ENCODE results near the gene GIT2.
"Not testable (repeated sequence)": the region's sequence is repeated elsewhere in the genome, so short reads cannot be mapped to it uniquely, and the experiment has no call there.

Gene GIT2

GRCh38 chr12:109995686-109996482 lies at the start of gene GIT2:
Gene GIT2 (minus strand): TSS chr12:109996368. CDS start chr12:109996224, 144 bp downstream.
- DNase-seq (ENCODE audit: low read depth): peak; percentile 89

DNA sequence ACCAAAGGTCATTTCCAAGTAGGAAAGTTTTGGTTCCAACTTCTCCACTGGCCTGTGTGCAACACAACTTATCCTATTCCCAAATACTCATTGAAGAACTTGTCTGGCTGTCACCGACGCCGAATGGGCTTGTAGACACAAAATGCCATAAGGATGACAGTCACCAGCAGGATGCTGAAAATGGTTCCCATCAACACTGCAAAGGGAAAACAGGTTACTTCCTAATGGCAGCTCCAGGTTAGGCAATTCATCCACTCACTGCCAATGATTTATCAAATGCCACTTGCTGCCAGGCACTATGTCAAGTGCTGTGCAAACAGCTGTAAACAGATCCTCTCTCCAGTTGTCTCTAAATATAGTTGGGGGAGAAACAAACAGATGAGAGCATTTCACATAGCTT lies 46.1 kb upstream of the GIT2 start:
- no peak for DNase-seq (ENCODE audit: low read depth)

DNA sequence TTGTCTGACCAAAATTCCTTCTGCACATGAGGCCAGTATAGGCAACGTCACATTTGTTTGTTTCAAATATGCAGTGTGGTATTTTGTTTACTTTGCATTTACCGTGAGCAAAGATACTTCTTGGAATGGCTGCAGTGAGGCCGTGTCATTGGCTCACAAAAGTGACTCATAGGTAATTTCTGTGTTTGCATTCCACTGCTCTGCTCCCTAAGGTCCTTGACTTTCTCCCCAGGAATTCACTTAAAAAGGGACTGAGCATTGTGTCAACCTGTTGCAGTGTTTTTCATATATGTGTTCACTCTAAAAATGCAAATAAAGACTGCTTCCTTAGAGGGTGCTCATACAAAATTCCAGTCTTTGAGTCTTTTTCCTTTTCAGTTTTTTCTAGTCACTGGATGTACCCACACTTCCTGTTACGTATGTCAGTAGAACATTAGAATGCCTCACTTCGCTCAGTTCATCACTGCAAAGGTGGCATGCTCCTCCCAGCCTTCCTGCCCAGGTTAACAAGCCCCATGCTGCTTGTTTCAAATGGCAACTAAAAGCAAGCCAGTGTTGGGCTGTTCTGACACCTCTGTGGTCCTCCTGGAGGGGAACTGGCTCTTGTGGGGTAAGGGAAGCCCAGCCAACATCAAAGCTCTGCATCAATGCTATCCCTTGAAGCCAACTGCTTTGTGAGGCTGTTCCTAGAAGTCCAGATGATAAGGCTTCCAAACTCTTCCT lies 43.1 kb upstream of the GIT2 start:
- DNase-seq (ENCODE audit: low read depth): no peak

DNA sequence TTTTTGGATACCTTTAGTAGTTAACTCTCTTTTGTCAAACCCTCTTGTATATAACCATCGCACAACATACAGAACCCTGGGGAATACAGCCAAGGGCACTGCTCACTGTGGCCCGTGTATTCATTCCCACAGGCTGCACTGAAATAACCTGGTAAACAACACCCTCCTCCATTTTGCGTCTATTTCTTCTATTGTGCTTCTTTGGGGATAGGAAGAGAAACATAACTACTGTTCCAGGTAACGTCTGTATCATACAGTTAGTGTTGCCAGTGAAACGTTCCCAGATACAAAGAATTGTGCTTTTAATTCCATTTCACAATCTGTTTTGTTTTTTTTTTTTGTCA lies 42.5 kb upstream of the GIT2 start:
- no peak for DNase-seq (ENCODE audit: low read depth)

DNA sequence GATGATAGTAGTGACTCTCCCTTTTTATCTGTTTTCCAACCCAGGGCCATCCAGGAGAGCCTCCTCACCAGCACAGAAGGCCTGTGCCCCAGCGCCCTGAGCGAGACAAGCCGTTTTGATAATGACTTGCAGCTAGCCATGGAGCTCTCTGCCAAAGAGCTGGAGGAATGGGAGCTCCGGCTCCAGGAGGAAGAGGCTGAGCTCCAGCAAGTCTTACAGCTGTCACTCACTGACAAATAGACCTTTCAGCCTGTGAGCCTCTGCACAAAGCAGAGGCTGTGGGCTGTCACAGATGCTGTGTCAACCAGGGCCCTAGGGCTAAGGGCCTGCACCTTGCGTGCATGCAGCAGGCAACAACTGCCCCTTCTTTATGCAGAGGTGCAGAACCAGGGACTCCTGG lies 41.1 kb upstream of the GIT2 start:
- DNase-seq (ENCODE audit: low read depth): no peak

DNA sequence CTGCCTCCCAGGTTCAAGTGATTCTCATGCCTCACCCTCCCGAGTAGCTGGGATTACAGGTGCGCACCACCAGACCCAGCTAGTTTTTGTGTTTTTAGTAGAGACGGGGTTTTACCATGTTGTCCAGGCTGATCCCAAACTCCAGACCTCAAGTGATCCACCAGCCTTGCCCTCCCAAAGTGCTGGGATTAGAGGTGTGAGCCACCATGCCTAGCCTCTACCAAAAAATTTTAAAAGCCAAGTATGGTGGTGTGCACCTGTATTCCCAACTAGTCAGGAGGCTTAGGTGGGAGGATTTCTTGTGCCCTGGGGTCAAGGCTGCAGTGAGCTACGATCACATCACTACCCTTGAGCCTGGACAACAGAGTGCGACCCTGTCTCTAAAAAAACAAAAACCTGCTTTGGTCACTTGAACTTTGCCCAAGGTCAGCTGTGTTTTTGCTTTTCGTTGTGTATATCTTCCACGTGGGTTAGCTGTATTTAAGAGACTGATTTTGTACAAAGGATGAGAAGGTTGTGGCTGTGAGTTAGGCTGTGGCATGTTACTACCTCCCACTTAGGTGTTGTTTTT lies 39.5 kb upstream of the GIT2 start:
- no peak for DNase-seq (ENCODE audit: low read depth)

DNA sequence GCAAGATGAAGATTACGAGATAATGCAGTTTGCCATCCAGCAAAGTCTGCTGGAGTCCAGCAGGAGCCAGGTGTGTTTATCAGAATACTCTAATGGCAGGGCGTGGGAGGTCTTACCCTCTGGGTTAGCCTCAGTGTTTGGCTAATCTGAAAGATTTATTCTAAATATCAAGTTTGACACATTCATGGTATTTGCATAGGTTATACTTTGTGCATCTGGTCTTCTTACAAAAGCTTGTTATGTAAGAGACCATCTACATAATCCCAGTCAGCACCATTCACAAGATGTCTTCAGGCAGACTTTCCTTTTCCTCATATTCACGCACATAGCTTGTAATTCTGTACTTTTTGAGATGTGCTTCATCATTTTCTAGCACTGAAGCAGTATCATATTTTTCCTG lies 37.7 kb upstream of the GIT2 start:
- no peak for DNase-seq (ENCODE audit: low read depth)

DNA sequence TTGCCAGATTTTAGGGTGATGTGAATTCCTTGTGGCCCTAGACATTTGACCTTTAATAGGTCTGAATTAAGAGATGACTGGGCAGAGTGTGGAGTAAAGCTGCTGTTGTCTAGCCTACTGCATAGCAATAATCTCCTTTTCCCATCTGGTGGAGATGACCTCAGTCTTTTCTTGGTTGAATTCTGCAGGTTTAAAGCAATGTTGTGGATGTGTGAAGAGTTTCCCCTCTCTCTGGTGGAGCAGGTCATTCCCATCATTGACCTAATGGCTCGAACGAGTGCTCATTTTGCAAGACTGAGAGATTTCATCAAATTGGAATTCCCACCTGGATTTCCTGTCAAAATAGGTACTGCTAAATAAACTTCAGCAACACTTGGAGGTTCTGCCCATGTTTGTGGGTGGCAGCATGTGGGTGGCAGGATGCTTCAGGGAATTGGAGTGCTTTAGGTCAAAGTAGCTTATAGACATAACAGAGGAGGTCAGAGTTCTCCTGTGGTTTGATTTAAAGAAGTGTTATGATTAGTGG lies 33.2 kb upstream of the GIT2 start:
- DNase-seq (ENCODE audit: low read depth): no peak

DNA sequence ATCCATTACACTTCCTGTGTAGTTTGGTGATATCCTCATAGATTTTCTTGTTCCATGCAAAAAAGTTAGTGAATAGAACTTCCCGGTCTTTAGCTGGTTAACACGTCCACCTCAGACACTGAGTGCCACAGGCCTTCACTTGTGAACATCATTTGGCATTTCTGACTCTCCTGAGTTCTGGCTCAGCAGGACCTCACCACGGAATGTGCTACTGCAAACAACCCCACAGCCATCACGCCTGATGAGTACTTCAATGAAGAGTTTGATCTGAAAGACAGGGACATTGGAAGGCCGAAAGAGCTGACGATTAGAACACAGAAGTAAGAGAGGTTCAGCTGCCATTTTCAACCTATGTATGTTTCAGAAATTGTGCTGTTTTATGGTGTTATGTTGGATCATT lies 32.2 kb upstream of the GIT2 start:
- no peak for DNase-seq (ENCODE audit: low read depth)

- no peak for DNase-seq (ENCODE audit: low read depth)
Measured at GRCh38 chr12:110024051-110024450, 27.9 kb upstream of the GIT2 start.

DNA sequence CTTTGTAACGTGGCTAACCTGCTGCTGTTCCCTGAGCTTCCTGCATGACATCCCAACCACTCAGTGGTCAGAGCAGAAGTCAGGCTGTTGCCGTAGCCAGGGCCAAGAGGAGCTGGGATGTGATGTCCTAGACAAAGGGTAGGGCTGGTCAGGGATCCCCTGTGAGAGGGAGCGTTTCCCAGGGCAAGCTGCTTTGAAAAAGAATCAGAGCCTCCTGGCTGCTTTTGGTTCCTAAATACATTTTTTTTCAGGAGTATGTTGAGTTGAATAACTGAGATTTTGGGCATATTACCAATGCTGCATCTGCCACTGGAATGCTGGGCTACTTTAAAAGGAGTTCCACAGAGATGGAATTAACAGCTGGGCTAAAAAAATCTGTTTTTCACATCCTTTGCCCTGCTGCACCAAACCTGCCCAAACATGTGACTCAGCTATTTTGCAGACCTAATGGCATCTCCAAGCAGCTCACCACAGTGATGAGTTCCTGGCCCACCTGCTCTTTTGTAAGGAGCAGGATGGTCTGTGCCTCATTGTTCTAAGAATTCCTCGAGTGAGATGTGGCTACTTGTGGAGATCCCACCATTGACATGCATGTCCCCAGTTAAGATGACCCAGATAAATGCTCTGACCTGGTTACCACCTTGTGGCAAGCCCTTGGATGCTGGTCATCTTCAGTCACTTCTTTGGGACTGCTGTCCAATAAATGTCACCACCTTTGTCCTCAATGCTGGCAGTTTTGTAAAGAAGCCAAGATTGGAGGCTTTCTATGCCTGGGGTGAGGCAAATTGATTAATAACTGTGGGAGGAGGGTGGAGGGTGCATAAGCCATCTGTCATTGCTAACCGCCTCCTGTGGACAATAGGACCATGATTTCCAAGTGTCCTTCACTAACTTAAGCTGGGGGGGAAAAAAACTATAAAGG lies 27.2 kb upstream of the GIT2 start:
- no peak for DNase-seq (ENCODE audit: low read depth)

- DNase-seq (ENCODE audit: low read depth): no peak
Measured at GRCh38 chr12:110020956-110021355, 24.8 kb upstream of the GIT2 start.

DNA sequence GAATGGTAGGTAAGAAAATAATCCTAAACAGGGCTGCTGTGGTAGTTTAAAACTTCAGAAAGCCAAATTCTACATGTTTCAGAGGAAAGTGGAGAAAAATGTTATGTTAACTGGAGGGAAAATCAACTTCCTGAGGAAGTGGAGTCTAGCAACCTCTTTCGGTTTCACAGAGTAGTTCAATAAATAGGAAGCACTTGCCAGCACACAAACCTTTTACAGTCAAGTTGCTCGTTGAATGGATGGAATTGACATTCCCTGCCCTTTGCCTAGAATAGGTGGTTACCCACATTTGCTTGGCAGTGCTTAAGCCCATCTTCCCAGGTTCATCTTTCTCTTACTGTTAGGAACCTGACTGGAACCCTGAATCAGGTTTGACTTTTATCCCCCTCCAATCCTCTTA lies 19.0 kb upstream of the GIT2 start:
- no peak for DNase-seq (ENCODE audit: low read depth)

DNA sequence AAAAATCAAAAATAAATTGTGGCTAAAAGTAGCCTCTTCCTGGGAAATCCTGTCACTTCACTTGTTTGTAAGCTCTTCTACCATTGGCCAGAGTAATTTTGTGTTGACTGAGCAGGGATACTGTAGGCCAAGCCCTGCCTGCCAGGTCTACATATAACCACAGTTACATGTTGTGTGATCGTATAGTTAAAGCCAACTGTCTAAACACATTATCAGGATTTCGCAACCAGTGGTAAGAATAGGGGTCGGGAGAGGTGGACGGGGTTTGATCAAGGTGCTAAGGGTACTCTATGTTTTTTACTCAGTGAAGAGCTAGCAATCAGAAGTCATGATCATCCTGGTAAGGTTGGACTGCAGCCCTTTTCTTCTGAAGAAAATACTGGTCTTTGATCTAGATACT lies 16.5 kb upstream of the GIT2 start:
- DNase-seq (ENCODE audit: low read depth): no peak

- DNase-seq (ENCODE audit: low read depth): no peak
Measured at GRCh38 chr12:110012137-110012536, 16.0 kb upstream of the GIT2 start.

DNA sequence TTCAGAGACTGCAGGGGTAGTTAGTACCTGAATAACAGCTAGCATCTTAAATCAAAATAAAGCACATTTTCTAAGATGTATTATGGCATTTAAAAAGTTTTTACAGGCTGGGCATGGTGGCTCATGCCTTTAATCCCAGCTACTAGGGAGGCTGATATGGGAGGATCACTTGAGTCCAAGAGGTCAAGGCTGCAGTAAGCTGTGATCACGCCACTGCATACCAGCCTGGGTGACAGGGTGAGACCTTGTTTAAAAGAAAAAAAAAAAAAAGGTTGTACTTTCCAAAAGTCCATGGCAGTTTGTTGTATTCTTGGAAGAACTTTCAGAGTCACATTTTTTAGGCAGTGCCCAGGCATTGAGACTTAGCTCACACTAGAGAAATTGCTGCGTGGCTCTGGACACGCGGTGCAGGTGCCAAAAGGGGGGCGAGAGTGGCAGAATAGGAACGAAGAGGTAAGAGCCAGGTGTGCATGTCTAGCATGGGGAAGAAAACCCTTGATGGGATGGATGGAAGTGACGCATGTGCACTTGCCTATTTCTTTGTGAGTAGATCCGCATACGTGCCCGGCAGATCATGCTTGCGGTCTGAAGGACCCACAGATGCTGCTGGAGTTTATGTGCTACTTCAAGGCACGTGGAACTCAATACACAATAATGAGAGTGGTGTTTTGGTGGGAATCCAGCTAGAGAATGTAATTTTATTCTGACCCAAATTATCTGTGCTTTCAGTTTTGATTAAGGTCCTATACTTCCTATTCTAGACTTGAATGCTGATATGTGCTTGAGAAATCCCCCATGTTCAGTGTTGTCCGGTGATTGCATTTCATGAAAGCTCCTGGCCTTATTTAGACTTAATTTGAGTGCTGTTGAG lies 14.9 kb upstream of the GIT2 start:
- no peak for DNase-seq (ENCODE audit: low read depth)

DNA sequence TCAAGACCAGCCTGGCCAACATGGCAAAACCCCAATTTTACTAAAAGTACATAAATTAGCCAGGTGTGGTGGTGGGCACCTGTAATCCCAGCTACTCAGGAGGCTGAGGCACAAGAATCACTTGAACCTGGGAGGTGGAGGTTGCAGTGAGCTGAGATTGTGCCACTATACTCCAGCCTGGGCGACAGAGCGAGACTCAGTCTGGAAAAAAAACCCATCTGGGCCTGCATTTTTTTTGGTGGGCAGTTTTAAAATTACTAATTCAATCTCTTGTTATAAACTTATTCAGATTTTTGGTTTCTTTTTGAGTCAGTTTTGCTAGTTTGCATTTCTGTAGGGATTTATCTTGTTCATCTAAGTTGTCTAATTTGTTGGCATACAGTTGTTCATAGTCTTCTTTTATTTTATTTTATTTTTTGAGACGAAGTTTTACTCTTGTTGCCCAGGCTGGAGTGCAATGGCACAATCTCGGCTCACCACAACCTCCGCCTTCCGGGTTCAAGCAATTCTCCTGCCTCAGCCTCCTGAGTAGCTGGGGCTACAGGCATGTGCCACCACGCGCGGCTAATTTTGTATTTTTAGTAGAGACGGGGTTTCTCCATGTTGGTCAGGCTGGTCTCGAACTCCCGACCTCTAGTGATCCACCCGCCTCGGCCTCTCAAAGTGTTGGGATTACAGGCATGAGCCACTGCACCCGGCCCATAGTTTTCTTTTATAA lies 12.7 kb upstream of the GIT2 start:
- not testable (repeated sequence) for DNase-seq (ENCODE audit: low read depth)

DNA sequence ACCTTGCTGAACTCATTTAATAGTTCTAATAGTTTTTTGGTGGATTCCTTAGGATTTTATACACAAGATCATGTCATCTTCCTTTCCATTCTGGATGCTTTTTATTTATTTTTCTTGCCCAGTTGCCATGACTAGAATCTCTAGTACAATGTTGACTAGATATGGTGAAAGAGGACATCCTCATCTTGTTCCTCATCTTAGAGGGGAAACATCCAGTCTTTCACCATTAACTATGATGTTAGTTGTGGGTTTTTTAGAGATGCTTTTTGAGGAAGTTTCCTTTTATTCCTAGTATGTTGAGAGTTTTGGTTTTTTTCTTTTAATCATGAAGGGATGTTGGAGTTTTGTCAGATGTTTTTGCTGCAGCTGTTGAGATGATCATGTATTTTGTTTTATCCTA lies 11.7 kb upstream of the GIT2 start:
- no peak for DNase-seq (ENCODE audit: low read depth)

DNA sequence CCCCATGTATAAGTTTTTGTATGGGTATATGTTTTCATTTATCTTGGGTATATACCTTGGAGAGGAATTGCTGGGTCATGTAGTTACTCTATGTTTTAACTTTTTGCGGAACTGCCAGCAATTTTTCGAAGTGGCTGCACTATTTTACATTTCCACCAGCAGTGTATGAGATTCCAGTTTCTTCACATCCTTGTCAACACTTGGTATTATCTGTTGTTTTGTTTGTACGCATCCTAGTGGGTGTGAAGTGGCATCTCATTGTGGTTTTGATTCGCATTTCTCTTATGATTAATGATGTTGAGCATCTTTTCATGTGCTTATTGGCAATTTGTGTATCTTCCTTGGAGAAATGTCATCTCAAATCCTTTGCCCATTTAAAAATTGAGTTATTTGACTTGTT lies 9.9 kb upstream of the GIT2 start:
- DNase-seq (ENCODE audit: low read depth): no peak

DNA sequence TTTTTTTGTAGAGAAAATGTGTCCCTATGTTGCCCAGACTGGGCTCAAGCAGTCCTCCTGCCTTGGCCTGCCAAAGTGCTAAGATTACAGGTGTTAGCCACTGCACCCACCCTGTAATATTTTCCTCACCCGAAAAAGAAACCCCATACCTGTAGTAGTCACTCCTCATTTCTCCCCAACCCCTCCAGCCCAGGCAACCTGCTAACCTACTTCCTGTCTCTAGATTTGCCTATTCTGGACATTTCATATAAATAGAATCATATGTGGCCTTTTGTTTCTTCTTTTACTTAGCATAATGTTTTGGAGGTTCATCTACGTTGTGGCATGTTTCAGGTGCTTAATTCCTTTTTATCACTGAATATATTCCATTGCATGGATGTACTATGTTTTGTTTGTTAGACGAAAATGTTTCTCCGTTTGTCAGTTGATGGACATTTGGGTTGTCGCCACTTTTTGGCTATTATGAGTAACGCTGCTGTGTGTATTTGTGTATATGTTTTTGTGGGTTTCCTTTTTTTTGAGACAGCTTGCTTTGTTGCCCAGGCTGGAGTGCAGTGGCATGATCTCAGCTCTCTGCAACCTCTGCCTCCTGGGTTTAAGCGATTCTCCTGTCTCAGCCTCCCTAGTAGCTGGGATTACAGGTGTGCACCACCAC lies 9.3 kb upstream of the GIT2 start:
- DNase-seq (ENCODE audit: low read depth): no peak
